Activated CD8-positive, alpha-beta memory T cell treated with anti-CD3 and anti-CD28 coated beads, Interleukin-2, amount 50 U/mL, for 48 hours (primary cell): Measurements from ENCODE around the gene MT3.
"Not testable (repeated sequence)": the region's sequence is repeated elsewhere in the genome, so short reads cannot be mapped to it uniquely, and the experiment has no call there.

Experiments
- DNase-seq: peaks from one replicate; pipeline ENCODE4 v3.0.0-alpha.2; 2020

Gene MT3

GRCh38 chr16:56610017-56610608, 20.8 kb downstream of the MT3 start:
- DNase-seq = peak; percentile 84

DNA sequence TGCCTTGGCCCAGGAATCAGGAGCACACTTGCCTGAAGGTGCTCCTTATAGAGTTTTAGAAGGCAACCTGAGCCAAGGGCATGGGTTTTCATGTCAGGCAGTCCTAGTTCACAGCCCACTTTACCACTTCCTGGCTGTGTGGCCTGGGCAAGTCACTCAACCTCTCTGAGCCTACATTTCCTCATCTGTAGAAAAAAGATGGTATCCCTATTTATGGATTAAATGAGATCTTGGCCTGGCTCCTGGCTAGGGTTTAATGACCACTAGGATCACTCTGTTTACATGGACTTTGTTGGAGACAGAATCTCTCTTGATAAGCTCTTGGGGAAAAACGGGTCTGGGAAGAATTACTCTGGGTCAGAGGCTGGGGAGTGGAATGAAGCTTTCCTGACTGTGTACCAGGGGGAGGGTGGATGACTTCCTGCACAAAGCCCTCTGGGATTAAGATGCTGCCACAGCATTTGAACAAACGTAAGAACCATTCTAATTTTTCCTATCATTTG, 21.3 kb downstream of the MT3 start:
- DNase-seq = no peak

DNA sequence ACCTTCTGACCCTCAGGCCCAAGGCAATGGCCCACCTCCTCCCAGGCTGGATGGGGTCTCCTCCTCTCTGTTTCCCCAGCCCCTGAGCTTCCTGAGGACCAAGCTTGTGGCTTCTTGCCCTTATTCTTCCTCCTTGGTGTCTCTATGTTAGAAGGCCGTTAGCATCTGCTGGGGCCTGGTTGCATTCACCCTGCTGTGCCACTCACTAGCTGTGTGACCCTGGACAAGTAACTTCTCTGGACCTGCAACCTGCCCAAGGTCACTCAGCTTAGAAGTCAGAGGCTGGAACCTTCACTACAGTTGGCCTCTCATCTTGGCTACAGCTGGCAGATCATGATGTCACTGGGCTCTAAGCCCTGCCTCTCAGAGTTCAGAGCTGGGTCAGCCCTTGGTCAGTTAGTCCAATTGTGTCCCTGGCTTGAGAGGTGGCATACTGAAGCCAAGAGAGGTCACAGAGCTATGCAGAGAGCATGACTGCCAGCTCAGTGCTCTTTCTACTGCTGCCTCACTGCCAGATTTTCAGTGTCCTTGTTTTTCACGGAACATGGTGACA, 22.0 kb downstream of the MT3 start:
- DNase-seq = no peak

- DNase-seq = no peak
Observed at GRCh38 chr16:56613706-56614105, 24.4 kb downstream of the MT3 start.

DNA sequence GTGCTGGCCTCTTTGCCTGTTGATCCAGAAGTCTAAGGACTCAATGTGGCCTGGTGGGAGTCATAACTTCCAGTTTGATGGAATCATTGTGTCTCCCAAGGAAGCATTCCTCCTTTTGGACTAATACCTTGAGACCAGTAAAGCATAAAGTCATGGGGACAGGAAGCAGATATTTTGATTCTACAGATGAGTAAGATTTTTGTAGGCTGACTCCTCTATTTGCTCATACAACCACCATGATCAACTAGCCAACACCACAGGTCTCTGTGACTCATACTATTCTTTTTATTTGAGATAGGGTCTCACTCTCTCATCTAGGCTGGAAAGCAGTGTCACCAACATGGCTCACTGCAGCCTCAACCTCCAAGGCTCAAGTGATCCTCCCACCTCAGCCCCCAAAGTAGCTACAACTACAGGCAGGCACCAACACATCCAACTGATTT, 25.2 kb downstream of the MT3 start:
- no peak for DNase-seq

- DNase-seq = no peak
Observed at GRCh38 chr16:56615353-56615752, 26.0 kb downstream of the MT3 start.

GRCh38 chr16:56616608-56617211, 27.4 kb downstream of the MT3 start:
- DNase-seq = no peak

GRCh38 chr16:56617212-56618085, 28.1 kb downstream of the MT3 start:
- DNase-seq = peak; percentile 84

DNA sequence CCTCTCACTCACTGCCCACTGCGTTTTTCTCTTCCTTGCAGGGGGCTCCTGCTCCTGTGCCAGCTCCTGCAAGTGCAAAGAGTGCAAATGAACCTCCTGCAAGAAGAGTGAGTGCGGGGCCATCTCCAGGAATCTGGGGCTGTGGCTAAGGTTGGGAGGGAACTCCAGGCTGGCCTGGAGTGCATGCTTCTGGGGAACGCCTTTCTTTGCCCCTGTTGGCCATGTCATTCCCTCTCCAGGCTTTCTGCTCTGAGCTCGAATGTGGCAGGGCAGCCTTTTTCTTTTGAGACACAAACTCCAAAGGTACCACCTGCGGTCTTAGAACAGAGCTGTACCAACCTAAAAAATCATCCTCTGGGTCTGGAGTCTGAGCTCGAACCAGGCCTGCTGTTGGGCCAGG, 28.8 kb downstream of the MT3 start:
- no peak for DNase-seq

DNA sequence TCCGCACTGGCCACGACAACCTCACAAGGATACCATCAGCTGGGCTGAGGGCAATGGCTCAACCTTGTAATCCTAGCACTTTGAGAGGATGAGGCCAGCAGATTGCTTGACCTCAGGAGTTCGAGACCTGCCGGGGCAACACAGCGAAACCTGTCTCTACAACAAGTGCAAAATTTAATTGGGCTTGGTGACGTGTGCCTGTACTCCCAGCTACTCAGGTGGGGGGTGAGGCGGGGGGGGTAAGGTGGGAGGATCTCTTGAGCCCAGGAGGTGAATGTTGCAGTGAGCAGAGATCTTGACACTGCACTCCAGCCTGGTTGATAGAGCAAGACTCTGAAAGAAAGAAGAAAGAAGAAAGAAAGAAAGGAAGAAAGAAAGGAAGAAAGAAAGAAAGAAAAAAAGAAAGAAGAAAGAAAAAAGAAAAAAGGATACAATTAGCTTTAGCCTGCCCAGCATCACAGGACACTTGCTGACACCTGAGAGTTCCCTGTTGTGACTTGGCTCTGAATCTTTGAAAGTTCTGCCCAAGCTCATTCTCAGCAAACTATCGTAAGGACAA, 31.1 kb downstream of the MT3 start:
- DNase-seq = no peak

DNA sequence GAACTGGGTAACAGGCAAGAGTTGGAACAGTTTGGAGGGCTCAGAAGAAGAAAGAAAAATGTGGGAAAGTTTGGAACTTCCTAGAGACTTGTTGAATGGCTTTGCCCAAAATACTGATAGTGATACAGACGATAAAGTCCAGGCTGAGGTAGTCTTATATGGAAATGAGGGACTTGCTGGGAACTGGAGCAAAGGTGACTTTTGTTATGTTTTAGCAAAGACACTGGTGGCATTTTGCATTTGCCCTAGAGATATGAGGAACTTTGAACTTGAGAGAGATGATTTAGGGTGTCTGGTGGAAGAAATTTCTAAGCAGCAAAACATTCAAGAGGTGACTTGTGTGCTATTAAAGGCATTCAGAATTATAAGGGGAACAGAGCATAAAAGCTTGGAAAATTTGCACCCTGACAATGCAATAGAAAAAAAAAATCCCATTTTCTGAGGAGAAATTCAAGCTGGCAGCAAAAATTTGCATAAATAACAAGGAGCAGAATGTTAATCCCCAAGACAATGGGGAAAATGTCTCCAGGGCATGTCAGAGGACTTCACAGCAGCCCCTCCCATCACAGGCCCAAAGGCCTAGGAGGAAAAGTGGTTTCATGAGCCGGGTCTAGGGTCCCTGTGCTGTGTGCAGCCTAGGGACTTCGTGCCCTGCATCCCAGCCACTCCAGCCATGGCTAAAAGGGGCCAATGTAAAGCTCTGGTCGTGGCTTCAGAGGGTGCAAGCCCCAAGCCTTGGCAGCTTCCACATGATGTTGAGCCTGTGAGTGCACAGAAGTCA, 32.5 kb downstream of the MT3 start:
- DNase-seq = not testable (repeated sequence)

GRCh38 chr16:56623184-56623583, 33.9 kb downstream of the MT3 start:
- not testable (repeated sequence) for DNase-seq

- no peak for DNase-seq
Observed at GRCh38 chr16:56623637-56624036, 34.3 kb downstream of the MT3 start.

GRCh38 chr16:56625140-56625942, 36.0 kb downstream of the MT3 start, which contains the start of gene MT1E:
Gene MT1E, plus strand, starts transcription at chr16:56625781. Its CDS starts 71 bp downstream, at chr16:56625852.
- DNase-seq = peak; percentile 88

- no peak for DNase-seq
Observed at GRCh38 chr16:56625943-56626654, 36.8 kb downstream of the MT3 start.

DNA sequence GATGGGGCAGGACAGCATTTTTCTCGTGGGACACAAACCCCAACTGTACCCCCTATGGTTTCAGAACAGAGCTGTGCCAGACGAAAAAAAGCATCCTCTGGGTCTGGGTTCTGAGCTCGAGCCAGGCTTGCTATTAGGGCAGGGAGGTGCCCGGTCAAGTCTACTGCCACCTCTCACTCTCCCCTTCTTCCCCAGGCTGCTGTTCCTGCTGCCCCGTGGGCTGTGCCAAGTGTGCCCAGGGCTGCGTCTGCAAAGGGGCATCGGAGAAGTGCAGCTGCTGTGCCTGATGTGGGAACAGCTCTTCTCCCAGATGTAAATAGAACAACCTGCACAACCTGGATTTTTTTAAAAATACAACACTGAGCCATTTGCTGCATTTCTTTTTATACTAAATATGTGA, 37.4 kb downstream of the MT3 start:
- no peak for DNase-seq

GRCh38 chr16:56628486-56629350, 39.4 kb downstream of the MT3 start:
- no peak for DNase-seq

DNA sequence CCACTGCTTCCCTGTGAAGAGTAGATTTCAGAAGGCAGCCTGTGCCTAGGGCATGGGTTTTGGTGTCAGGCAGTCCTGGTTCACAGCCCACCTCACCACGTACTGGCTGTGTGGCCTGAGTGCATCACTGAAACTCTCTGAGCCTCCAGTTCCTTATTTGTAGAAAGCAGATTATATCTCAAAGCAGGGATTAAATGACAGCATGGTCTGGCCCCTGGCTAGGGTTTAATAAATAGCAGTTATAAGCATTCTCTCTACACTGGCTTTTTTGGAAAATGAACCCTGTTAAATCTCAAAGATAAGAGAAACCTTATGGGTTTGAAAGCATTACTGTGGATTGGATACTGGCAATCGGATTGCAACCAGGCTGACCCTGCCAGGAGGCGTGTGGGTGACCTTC, 40.2 kb downstream of the MT3 start:
- DNase-seq = no peak

DNA sequence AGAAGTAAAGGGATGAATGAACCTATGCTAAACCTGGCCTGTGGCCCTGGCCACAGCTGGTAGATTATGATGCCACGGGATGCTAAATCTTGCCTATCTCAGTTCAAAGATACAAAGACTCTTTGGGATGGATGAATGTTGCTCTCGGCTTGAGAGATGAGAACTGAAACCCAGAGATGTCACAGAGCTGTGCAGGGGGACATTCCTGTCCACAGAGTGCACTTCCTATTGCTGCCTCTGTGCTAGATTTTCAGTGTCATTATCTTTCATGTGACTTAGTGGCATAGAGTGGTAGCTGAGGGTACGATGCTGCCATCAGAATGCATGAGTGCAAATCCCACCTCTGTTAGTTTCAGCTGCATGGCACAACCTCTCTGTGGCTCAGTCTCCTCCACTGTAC, 40.8 kb downstream of the MT3 start:
- no peak for DNase-seq

DNA sequence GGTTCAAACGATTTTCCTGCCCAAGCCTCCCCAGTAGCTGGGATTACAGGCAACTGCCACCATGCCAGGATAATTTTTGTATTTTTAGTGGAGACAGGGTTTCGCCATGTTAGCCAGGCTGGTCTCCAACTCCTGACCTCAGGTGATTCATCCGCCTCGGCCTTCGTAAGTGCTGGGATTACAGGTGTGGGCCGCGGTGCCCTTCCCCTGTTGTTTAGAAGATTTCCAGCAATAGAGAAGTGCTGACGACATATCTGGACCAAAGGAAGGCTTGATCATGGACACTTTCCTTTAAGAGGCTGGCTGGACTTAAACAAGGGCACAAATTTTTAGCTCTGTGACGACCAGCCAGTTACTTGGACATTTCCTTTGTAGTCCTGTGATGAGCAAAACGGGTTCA, 41.9 kb downstream of the MT3 start:
- no peak for DNase-seq
